ENCODE results near the gene NSMCE1.

NSMCE1 gene

DNA sequence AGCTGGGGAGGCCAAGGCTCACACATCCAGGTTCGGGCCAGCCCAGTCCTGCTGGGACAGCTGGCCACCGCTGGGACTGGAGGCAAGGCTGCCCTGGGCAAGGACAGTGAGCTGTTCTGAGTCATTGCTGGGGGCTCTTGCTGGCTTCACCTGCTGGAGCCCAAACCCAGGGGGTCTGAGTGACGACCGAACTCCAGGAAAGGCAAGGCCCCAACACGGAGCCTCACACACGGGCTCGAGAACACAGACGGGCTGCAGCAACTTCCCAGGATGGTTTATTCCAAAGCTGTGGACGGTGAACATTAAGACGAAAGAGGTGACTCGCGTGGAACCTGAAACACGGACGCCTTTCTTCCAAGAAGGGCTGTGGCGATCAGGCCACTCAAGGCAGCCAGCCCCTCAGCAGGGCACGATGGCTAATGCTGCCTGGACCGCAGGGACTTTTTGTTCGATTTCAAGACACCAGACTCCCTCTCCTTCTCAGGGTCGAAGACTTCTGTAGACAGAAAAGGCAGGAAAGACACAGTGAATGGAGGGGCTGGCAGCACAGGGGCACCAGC is 43.8 kb downstream of the NSMCE1 start:
- TF ChIP-seq CTCF (IDR thresholded peaks at IDR 0.05; ENCODE audit: low read depth, low read length, missing control alignments): no peak
- no peak overlapping the region for H3K4me3 ChIP-seq (replicated peaks; ENCODE audit: low read depth, low read length)

GRCh38 chr16:27224271-27224737 is 44.3 kb downstream of the NSMCE1 start:
- DNase-seq (ENCODE audit: extremely low read depth, low read depth): no peak
- no peak for TF ChIP-seq CTCF (IDR thresholded peaks at IDR 0.05; ENCODE audit: low read depth, low read length, missing control alignments)
- no peak overlapping the region for H3K4me3 ChIP-seq (replicated peaks; ENCODE audit: low read depth, low read length)

More for the DNA sequence above, 43.8 kb downstream of the NSMCE1 start:
- no peak for DNase-seq (ENCODE audit: extremely low read depth, low read depth)

GRCh38 chr16:27223701-27224100 is 44.9 kb downstream of the NSMCE1 start:
- TF ChIP-seq CTCF (IDR thresholded peaks at IDR 0.05; ENCODE audit: low read depth, low read length, missing control alignments): no peak
- no peak for DNase-seq (ENCODE audit: extremely low read depth, low read depth)

DNA sequence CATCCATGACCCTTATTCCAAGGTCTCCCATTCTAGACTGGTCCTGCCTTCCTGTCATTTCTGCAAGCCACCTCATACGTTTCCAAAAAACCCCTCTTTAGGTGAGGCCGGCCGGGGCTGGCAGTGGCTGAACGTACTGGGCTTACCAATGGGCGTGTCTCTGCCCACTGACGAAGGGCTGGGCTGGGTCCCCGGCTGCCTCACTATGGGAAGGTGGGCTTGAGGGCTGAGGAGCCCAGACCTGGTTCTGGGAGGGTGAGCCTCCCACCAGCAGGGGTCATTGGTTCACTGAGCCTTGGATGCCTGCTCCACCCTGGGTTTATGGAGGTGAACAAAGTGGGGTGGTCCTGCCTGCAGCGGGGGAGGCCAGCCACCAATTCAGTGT is 45.4 kb downstream of the NSMCE1 start:
- no peak for TF ChIP-seq CTCF (IDR thresholded peaks at IDR 0.05; ENCODE audit: low read depth, low read length, missing control alignments)
- H3K4me3 ChIP-seq (replicated peaks; ENCODE audit: low read depth, low read length): no peak overlapping the region
- DNase-seq (ENCODE audit: extremely low read depth, low read depth): no peak

More at GRCh38 chr16:27223701-27224100, 44.9 kb downstream of the NSMCE1 start:
- no peak overlapping the region for H3K4me3 ChIP-seq (replicated peaks; ENCODE audit: low read depth, low read length)

- DNase-seq (ENCODE audit: extremely low read depth, low read depth): no peak
- no peak for TF ChIP-seq CTCF (IDR thresholded peaks at IDR 0.05; ENCODE audit: low read depth, low read length, missing control alignments)
- H3K4me3 ChIP-seq (replicated peaks; ENCODE audit: low read depth, low read length): no peak overlapping the region
Measured at GRCh38 chr16:27222249-27223225, 46.0 kb downstream of the NSMCE1 start.

- TF ChIP-seq CTCF (IDR thresholded peaks at IDR 0.05; ENCODE audit: low read depth, low read length, missing control alignments): no peak
- no peak overlapping the region for H3K4me3 ChIP-seq (replicated peaks; ENCODE audit: low read depth, low read length)
- DNase-seq (ENCODE audit: extremely low read depth, low read depth): no peak
Measured at GRCh38 chr16:27221576-27222248, 46.9 kb downstream of the NSMCE1 start.
